ENCODE measurements around the gene FLT1.

FLT1 gene

DNA sequence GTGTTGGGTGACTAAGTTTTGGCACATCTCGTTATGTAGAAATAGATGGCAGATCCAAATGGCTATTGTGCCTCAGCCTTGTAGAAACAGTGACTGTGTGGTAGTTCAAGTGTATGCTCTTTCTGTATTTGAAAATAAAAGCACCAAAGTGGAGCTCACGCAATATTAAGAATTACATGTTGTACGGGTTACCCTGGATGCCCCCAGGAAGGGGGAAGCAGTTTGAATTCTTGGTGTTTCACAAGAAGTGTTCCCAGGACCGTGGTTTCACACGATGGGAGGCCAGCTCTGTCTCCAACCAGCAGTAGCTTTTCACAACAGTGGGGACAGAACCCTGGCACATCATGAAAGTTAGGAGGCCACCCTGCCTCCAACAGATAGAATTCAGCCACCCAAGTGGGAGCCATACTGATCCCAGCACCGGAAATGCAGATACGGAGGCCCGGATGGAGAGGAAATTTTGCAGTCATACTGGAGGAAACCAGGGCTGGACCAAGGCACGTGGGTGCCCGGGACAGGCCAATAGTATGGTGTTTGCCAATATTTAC is 8.9 kb downstream of the FLT1 start:
- DNase-seq = no peak

DNA sequence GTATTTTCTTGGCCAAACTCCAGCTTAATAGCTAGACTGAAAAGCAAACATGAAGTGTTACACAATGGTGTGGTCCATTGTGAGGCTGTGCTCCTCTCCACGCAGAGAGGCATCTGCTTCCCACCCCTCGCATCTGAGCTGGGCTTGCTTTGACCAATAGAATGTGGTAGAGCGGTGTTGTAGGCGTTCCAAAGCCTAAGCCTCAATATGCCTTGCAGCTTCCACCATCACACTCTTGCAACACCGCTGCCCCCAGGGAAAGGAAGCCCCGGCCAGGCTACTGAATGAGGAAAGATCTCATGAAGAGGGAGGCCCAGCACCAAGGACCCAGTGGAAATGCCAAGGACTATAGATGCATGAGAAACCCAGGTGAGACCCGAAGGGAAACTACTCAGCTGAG is 9.4 kb downstream of the FLT1 start:
- DNase-seq = no peak

DNA sequence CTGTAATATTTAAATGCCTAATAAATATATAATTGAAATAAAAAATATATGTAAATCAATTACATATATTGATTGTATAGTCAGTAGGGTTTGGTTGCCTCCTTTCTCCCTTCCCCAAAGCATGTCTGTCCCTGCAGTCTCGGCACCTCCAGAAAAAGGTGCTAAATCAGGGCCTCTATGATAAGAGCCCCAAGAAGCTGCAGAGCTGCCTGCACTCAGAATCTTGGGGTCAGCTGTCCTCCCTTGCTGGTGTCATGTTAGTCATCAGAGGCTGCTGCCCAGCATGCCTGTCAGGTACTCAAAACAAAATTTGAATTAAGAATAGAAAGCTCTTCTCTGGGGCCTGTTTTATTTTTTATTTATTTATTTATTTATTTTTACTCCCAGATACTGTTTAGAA is 9.8 kb downstream of the FLT1 start:
- no peak for DNase-seq

DNA sequence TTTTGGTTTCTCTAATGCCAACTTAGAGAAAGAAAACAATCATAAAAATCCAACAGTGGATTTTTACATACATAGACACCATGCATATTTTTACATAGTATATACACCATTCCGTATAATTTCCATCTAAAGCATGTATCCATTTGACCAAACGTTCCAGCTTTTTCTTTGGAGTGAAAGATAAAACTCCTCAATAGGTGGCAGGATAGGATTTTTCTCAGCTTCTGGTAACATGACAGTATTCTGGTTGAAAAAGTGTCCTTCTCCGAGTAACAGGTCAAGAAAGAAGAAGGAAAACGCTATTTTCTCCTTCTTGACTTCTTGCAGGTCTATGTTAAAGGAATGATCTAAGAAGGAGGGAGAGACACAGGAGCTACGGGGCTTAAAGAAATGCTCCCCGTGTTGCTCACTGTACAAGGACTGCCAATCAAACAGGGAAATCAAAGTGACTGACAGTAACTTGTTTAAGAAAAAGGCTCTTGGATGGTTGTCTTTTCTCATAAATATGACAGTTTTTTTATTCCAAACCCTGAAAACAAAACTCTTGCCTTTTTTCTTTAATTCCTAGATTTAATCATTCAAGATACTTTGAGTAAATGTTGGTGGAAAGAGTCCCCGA is 11.5 kb downstream of the FLT1 start:
- no peak for DNase-seq

DNA sequence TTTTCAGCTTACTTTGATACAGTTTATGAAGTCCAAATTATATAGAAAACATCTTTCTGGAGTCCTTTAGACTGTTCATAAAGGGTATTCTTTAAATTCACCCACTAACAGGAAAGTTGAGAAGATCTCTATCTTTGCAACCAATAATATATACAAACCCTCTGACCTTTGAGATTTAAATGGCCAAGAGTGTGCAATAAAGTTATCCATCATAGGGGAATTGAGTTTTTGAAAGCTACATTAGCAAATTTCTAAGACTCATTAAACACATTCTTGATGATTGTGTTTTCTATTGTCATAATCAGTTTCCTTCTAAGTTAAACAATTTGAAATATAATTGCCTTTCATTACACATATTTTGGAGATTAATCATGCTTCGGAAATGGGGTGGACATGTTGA is 15.9 kb downstream of the FLT1 start:
- no peak for DNase-seq

DNA sequence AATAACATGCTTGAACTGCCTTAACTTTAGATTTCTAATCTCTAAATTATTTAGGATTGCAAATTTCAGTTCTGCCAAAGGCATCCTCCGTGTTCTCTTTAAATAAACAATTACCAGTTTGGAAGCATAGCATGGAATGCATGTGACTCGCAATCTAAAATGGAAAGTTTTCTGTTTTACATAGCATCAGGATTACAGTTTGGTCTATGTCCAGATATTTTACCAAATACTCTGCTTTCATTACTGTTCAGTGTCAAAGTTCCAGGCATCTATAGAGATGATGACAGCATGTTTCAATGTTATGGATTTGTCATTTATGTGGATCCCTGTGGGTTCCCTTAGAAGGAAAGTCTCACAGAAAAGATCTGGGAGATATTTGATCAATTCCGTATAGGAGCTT is 16.8 kb downstream of the FLT1 start:
- DNase-seq = no peak

DNA sequence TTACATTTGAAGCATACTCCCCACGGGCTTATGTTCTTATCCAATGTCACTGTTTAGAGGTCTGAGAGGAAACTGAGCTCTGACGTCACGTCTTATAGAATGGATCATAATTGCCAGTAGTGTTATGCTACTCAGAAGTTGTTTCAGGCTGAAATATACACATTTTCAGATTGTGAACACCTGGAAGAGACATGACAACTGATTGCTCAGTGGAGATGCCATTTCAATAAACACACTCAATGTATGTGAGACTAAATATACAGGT is 17.3 kb downstream of the FLT1 start:
- no peak for DNase-seq

DNA sequence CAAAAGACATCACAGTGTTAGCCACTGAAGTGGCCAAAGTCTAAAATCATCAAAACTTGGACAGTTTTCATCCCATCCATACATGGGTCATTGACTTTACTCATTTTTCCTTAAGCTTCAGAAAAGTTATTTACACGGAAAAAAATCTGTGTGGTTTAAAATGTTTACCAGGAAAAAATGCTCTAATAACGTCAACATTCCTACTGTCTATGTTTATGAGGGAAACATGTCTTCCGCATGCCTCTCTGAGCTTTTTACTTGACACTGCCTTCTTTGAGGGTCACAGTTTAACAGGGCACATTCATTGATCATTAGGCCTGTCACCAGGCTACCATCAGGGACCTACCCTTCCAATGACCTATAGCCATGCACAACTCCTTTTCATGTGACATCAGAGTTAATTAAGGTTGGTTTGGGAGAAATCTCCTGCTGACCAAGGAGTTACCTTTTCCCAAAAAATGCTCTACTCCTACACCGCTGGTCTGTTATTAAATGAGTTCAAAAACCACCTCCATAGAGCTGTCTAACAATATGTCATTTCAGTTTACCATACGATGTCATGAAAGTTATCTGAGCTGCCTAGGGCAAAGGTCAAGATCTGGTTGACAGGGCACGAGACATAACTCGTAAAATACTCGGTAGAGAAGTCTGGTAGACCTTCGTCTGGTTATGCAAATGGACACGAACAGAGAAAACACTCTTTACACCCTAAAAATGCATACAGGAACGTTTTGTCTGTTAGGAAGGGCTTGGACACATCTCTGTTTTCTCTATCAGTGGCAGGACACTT is 17.8 kb downstream of the FLT1 start:
- no peak for DNase-seq

DNA sequence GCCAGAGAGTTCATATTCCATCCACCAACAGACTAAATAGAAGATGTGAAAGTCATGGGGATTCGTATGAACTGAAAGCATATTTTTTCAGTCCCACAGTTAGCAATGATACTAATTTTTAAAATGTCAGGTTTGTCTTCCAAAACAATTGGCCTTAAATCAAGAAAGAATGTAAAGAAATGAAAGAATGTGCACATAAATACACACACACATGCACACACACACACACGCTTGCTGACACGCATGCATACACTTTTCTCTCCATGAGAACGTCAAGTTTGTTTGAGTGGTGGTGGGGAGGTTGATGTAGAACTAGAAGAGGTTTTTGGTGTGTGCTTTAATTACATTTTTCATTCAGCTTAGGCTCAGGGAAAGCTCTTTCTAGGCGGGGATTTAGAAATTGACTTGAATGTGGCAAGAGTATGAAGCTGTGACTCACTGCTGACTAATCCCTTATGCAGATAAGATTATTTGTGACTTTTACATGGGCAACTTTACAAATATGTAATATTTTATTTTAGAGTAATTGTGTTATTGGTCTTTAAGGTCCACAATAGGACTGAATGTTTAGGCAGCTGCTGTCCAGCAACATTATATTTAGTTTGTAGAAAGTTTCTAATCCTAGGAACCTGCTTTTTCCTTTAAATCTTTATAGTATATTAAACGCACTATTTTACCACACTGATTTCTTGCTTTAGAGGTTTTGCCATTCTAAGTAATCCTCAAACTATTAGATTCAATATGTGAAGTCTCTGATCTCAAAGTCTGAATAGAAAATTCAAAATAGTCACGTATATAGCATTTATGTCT is 18.8 kb downstream of the FLT1 start:
- no peak for DNase-seq

DNA sequence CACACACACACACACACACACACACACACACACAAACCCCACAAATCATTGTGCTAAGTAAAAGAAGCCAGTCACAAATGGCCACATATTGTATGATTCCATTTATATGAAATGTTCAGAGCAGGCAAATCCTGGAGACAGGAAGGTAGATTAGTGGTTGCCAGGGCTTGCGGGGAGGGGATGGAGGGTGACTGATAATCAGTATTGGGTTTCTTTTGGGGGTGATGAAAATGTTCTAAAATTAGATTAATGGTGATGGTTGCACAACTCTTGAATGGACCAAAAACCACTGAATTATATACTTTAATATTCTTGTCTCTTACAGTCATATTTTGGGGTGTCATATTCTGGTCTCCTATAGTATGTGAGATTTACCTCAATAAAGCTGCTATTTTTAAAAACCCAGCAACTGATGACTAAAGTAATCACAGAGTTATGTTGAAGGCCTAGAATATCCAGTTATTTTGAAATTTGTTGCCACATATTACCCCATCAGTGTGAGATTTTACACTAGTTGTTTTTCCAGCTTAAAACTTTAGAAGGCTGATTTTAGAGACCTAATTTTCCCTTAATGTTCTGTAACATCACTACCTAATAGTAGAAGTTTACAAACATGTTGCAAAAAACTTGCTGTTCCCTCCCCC is 20.3 kb downstream of the FLT1 start:
- no peak for DNase-seq

DNA sequence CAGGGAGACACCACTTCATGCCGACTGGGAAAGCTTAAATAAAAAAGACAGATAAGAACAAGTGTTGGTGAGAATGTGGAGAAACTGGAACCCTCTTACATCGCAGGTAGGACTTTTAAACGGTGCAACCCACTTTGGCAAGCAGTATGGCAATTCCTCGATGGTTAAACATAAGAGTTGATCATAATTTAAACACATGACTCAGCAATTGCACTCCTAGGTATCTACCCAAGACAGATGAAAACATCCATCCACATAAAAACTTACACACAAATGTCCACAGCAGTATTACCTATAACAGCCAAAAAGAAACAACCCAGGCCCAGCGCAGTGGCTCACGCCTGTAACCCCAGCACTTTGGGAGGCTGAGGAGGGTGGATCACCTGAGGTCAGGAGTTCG is 21.9 kb downstream of the FLT1 start:
- DNase-seq = no peak

DNA sequence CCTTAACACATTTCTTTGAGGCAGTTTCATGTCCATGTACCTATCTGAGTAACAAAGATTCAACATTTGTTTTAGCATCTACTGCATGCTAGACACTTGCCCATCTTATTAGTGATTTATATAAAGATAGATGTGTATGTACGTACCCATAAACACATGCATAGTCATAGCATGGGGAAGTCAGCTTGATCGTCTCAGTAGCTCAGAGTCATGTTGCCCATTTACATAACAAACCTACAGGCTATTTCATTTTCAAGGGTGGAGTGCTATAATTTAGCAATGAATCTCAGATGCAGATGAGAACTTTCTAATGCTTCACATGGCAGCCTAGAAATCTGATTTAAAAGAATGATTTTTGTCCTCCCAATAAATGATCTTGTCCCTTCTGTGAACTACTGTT is 23.5 kb downstream of the FLT1 start:
- no peak for DNase-seq

DNA sequence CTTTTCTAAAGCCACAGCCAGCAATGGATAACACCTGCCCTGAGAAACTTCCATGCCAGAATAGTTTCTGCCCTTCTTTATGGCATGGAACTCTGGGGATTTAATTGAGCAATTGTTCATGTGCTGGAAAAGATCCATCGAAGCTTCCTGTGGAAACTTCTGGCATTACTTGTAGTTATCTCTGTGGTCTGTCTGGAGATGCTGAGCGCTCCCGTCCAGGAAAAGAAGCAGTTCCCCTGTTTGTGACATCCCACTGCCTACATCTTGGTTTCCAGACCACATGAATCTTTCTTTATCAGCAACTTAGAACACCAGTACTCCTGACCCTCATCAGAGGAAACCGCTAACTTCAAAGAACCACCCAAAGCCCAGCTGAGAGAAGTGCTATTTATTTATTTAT is 24.6 kb downstream of the FLT1 start:
- no peak for DNase-seq

DNA sequence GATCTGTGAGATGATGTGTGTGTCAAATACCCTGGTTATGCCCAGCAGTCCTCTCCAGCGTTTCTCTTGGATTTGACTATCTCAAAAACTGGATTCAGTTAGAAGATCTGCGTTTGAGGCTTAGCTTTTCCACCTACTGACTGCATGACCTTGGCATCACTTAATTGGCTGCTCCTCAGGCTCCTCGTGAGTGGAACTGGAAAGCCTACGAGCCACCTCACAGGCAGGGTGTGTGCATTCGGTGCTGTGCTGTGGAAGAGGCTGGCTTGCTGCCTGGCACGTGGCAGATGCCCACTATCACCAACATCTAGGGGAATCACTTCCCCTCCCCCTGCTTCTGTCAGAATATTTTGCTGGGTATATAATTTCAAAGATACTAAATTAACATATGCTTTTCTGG is 25.6 kb downstream of the FLT1 start:
- no peak for DNase-seq

DNA sequence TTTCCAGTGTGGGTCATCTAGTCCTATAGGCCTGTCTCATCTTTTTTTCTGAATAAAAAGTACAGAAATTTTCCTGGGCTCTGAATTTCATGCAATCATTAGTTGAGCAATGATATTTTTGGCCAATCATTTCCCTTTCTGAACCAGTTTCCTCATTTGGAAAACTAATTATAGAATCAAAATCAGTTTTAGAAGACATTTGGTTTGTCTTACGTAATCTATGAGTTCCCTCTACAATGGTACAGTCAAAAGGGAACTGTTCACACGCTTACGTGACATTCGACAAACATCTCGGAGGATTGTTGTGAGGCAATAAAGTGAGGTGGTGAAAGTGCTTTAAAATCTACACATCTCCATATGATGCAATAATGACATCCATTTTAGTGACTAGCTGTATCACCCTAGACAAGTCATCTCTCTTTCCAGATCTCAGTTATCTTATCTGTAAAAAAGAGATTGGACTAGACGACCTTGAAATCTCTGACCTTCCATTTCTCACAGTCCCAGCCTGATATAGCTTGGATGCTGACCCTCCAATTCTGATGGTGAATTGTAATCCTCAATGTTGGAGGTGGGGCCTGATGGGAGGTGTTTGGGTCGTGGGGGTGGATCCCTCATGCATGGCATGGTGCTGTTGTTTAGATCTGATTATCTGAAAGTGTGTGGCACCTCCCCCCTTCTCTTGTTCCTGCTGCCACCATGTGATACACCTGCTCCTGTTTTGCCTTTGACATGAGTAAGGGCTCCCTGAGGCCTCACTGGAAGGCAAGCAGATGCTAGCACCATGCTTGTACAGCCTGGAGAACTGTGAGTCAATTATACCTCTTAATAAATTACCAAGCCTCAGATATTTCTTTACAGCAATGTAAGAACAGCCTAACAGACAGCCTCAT is 26.7 kb downstream of the FLT1 start:
- no peak for DNase-seq

DNA sequence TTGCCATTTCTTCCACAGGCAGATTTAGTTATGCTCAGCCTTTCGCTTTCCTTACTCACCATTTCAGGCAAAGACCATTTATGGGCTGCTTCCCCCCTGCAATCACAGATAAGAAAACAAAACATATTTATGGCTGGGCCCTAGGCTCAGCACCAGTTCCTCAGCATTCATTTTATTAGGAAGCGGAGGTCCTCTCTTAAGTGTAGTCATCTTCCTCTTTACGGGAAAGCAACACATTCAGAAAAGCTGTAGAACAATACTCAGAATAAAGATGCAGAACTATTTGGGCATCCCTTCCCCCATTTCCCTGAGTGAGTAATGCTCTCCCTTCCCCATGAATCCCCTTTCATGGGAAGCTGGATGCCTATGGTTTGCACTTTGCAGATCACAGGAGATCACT is 27.9 kb downstream of the FLT1 start:
- no peak for DNase-seq

DNA sequence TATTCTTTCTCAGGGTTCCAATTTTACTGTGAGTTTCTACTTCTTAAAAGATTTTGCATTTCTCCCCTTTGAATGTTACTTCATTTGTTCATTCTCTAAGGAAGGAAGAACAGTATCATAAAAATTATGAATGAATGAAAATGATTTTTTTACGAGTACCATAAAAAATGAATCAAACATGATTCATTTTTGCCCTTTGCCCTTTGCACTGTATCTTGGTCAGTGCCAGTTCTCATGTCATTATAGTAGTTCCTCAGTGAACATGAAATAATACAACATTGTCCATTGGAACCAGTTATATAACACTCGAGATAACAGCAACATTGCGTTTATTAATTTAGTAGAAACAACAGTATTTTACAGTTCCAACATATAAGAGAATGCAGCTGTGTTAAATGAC is 28.8 kb downstream of the FLT1 start:
- DNase-seq = no peak

DNA sequence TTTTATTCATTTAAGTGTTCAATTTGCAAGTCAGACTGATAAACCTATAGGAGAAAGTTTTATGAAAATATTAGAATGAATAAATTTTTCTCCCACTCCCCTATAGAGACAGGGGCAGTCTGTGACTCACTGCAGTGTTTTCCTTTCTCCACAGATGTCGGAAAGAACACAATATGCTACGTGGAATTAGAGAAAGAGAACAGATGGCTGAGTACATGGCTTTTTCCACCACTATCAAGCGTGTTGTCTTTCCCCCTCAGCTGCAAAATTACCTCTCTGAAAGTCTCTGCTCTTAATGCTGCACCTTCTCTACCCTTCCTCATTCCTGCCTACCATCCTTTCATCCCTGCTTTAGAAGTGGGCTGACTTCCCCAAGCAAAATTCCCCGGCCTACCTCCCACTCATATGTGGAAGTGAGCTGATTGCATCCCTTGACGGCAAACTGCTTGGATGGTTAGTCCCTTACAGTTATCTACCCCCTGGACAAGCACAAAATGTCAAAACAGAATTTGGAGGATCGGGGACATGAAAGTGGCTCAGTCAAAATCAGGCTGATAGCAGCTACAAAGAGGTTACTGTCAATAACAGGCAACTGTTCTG is 30.0 kb downstream of the FLT1 start:
- no peak for DNase-seq

DNA sequence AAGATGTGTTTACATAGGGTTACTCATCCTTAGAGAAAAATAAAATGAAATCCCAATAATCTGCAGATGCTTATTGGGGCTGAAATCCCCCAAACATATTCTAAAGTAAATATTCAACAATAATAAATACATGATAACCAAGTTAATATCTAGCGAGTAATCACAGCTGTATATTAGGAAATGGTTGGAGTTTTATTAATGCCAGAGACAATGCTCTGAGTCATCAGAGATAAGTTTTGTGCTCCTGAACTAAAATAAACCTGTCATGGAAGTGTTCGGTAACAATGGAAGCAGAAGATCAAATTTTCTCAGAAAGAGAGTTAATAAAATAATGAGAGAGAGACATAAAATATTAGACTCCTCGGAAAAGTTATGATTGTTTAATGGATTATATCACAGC is 31.4 kb downstream of the FLT1 start:
- DNase-seq = no peak

DNA sequence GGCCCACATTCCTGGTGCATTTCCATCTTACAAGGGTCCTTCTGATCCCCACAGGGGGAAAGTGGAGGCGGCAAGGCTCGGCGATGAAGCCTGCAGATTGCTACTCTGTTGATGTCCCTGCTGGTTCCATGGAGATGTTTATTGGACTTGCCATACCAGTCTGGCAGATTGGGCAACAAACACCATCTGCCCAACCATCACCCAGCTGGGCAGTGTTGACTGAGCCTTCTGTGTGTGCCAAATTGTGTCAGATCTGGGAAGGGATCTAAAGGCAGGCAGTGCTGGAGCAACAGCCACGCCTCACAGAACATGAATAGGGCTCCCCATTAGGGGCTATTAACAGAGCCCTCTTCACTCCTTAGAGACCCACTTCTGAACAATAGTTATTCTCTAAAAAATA is 35.0 kb downstream of the FLT1 start:
- DNase-seq = no peak

DNA sequence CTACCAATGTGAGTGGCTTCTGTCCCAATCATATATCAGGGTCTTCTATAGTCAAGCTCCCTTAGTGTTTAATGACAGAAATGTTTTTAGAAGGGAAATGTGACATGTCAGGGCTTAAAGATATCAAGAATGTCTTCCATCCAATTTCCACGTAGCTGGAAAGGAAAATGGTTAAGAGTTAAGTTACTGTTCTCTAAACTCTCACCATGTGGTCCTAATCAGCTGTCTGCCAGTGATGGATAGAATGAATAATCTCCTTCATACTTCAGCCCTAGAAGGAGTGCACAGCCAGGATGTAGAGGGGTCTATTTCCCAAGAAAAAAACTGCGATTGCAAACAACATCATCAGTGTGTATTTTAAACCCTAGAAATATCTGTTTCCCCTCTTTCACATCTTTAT is 36.3 kb downstream of the FLT1 start:
- no peak for DNase-seq

DNA sequence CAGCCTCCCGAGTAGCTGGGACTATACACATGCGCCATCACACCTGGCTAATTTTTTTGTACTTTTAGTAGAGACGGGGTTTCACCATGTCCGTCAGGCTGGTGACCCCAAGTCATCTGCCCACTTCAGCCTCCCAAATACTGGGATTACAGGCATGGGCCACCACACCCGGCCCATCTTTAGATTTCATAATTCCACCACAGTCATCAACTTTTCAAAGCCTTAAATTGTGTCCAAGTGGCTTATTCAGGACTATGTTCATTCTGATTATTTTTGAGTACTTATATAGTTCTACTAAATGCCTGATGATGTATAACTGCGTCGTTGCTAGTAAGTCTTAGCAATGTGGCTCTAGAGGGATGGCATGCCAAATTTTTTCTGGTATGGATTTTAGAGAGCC is 36.9 kb downstream of the FLT1 start:
- DNase-seq = no peak
